GM21786 (cell line): ENCODE measurements around the gene STARD13.

ENCODE experiments used
- ATAC-seq: cut with Tn5 transposase; IDR thresholded peaks from one replicate; pipeline ENCODE4 v1.9.1; 2021; ENCODE audit not compliant: unreplicated experiment

The STARD13 gene

DNA sequence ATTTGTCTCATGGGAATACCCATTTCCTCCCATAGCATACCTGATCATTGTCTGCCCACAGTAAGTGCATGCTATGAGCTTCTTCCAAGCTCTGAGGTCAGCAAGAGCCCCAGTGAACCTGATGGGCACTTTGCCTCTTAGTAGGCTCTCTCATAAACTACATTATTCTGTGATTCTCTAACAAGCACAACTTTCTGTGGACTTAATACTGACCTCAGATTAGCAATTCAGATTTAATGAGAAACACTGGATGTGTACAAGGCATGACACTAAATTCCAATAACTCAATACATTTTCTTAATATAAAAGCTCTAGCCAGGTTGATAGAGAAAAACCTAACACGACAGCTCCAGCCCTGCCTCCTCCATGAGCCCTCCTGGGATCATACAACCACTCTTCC, 23.3 kb upstream of the STARD13 start:
- ATAC-seq: no peak

DNA sequence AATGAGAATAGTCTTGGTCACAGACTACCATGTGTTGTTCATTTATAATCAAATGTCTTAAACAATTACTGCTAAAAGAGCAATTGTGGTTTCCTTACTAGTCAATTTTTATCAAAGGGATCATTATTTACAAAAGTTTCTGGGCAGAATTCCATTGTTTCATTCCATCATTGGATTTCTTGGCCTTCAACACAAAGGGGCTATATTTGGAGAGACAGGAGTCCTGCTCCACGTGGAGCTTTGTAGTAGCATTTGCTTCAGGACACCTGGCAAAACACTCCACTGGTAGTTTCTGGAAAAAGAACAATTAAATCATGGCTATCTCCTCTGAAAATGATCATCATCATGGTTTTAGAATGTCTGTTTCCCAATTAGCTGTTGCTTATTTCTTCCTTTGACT, 22.3 kb upstream of the STARD13 start:
- ATAC-seq: no peak

DNA sequence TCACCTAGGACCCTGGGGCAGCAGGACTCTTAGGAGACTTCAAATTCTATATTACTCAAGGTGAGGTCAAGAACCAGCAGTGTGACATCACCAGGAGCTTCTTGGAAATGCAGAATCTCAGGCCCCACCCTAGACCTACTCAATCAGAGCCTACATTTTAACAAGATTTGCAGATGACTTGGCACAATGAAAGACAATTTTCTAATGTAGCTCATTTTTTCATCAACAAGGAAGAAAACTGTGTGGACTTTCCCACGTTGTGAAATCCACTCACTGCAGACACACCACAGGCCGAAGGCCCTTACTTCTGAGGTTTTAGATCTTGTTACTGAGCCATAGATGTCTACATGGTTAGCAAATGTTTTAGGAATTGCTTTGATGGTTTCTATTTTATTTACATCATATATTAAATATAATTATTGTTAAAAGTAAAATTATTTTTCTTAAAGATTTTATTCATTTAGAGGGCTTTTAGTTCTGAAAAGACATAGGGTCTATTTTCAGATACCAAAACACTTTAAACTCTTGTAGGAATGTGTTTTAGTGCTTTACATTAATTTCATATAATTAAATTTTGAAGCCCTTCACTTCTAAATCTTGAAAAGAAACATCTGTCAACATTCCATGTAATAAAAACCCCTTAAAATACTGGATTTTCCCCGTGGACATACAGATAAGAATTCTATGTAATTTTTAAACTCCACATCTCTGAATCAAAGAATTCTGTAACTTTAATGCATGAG, 18.5 kb upstream of the STARD13 start:
- ATAC-seq: no peak

- no peak for ATAC-seq
Measured at GRCh38 chr13:33299626-33300025, 14.1 kb upstream of the STARD13 start.

DNA sequence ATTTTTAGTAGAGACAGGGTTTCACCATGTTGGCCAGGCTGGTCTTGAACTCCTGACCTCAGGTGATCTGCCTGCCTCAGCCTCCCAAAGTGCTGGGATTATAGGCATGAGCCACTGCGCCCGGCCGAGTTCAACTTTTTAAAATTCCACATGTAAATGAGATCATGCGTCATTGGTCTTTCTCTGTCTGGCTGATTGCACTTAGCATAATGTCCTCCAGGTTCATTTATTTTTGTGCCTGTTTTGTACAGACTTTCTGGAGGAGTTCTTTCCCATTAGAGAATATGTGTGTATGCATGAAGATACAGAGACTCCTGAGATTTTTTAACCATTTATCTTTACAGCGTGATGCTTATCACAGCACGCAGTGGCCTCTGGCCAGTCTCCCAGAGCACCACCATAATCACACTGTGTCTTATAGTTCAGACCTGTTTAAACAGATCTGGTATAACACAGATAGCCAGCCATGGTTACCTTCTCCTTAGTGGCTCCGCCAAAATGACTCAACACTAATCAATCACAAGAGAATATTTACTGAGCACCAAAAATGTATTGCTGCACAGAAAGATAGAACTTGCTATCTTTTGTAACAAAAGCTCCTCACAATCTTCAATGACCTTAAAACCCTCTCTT, 11.4 kb upstream of the STARD13 start:
- ATAC-seq: no peak

DNA sequence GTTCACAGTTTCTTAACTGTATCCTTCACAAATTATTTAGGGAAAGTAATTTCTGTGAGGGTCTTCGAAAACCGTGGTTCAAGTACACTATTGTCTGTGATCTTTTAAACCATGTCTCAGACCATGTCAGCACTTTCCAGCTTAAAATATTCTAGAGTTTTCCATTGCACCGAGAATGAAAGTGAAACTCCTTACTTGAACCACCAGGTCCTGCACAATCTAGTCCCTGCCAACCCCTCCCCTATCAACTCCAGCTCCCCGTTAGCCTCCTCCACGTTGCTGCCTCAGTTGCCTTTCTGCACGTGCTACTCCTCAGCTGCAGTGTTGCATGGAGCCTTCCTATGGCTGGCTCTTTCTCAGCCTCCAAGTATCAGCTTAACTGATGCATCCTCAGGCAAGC, 7.2 kb upstream of the STARD13 start:
- no peak for ATAC-seq

GRCh38 chr13:33290421-33290965, 4.9 kb upstream of the STARD13 start:
- ATAC-seq: no peak

DNA sequence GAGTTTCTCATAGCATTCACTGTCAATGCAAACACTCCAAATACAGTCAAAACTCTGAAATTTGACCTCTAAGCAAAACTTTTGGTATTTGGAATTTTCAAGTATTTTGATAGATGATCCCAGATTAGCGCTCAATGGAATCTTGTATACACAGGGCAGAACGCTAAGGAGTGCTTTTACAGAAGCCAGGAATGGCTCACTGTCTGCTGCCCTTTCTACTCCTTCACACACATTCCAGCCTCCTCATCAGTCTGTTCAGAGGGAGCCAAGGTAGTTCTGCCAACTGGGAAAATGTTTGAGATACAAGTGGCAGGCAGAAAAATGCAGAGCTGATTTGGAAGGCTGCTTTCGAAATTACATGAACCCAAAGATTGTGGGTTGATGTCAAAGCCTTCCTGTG, 4.4 kb upstream of the STARD13 start:
- ATAC-seq: no peak

GRCh38 chr13:33287142-33287882, 1.8 kb upstream of the STARD13 start:
- no peak for ATAC-seq

- ATAC-seq: no peak
Measured at GRCh38 chr13:33286128-33286527, 573 bp upstream of the STARD13 start.

DNA sequence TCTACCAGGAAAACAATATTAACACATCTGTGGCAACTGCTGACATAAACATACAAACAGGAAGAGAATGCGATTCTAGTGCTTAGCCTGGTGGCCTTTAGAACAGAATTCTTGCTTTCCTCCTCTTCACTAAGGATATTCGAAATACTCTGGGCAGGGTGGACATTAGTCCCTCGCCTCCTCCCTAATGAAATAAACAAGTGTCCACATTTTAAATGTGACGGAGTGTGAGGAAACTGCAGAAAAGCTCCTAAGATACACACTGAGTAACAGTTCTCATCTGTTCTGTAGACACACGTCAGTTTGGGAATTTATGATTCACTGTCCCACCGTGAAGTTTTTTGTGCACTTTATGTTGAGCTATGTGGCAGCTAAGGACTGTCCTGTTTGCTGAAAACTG, 639 bp downstream of the STARD13 start:
- peak; percentile 21 for ATAC-seq

GRCh38 chr13:33284031-33284430, 1.5 kb downstream of the STARD13 start:
- ATAC-seq: no peak

GRCh38 chr13:33283195-33283911, 2.2 kb downstream of the STARD13 start:
- no peak for ATAC-seq

DNA sequence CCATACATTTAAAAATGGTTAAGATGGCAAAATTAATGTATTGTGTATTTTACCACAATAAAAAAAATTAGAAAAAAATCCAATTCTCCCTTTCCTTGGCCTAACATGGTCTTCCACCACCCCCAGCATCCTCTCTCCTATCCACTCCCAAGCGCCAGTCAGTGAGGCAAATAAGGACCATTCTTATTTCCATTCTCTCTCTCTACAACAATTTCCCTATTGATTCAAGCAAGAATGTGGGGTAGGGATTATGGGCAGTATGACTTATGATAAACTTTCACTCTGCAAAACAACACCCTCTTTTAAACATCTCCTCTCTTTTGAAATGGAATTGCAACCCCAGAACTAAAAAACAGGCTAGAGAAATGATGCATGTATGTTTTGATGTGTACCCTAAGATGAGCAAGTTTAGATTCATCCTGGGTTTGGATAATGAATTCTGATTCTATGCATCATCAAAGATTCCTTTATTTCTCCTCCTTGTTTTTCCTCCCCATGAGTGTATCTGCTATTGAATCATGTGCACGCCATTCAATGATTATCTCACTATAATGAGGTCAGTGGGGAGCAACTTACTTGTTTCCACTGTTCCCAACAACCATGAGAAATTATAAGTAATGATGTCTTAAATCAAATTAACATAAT, 3.5 kb downstream of the STARD13 start:
- no peak for ATAC-seq

DNA sequence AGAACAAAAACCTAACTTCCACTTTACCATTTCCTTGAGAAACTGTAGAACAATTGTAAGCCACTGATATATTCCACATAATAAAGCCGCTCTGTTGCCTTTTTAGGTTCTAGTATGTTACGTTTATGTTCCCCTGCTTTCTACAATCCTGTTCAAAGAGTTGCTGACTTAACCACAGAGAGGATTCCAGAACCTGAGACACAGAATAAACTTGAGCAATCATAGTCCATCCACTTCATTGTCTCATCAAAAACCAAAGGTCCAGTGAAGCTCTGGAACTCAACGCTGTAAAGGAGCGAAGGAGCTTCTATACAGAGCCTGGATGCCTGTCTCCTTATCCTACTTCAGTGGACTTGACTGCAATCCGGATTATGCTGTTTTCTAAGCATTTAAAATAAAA, 4.6 kb downstream of the STARD13 start:
- no peak for ATAC-seq

GRCh38 chr13:33280279-33280905, 5.2 kb downstream of the STARD13 start:
- ATAC-seq: no peak

- no peak for ATAC-seq
Measured at GRCh38 chr13:33279414-33280278, 5.9 kb downstream of the STARD13 start.

DNA sequence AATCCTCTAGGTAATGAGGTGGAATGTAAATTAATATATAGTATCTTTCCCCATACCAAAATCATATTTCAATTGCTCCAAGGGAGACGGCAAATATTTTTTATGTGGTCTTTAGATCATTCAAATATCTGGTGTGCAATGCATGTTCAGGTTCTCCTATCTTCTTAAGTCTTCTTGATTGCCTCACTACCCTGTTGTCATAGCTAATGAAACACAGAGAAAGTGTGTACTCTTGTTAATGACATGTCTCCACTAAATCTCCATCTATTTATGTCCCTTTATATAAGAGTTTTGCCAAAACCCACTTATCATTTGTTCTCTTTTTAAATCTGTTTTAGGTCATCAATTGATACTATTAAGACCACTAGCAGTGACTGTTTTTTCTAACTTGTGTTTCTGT, 6.6 kb downstream of the STARD13 start:
- no peak for ATAC-seq

GRCh38 chr13:33277946-33278345, 7.6 kb downstream of the STARD13 start:
- no peak for ATAC-seq
